HepG2 (cell line): ENCODE results near the gene CABLES1. TPM values are rescaled to one million over a fixed set of nuclear protein-coding genes. Genes with fewer than 3 reads are reported as not detected.

Experiments used
- CTCF ChIP-seq: sonication (generic); formaldehyde crosslinking; IDR thresholded peaks from 2 replicates; pipeline ENCODE4 v1.5.0; 2020; ENCODE audit warnings: mild to moderate bottlenecking, missing genetic modification reagents, moderate library complexity
- HMGXB4 ChIP-seq, 2 experiments: sonication (generic) in 1 of 2; formaldehyde crosslinking in 1 of 2; IDR thresholded peaks; 2 replicates each; pipeline versions ENCODE4 v1.4.0 to v1.6.1; 2018 to 2020; ENCODE audit warnings: missing genetic modification reagents in 2 of 2, borderline replicate concordance in 1 of 2, low read depth in 1 of 2, mild to moderate bottlenecking in 1 of 2, missing biosample characterization in 1 of 2
- KDM1A ChIP-seq: IDR thresholded peaks from 2 replicates; pipeline ENCODE4 v1.6.1; 2016; ENCODE audit warnings: missing compliant biosample characterization
- PRDM4 ChIP-seq: sonication (generic); formaldehyde crosslinking; IDR thresholded peaks from 2 replicates; pipeline ENCODE4 v1.9.0; 2021; ENCODE audit warnings: missing genetic modification reagents, borderline replicate concordance
- SKIL ChIP-seq: sonication (generic); formaldehyde crosslinking; IDR thresholded peaks from 2 replicates; pipeline ENCODE4 v1.8.0; 2022; ENCODE audit warnings: missing genetic modification reagents, mild to moderate bottlenecking, moderate library complexity, borderline replicate concordance
- SMAD9 ChIP-seq: sonication (generic); formaldehyde crosslinking; IDR thresholded peaks from 2 replicates; pipeline ENCODE4 v1.5.1; 2020; ENCODE audit warnings: mild to moderate bottlenecking, missing genetic modification reagents
- ZHX1 ChIP-seq: sonication (generic); formaldehyde crosslinking; IDR thresholded peaks from 2 replicates; pipeline ENCODE4 v1.8.1; 2022; ENCODE audit warnings: low read depth, mild to moderate bottlenecking, missing genetic modification reagents
- ZNF205 ChIP-seq: IDR thresholded peaks from 2 replicates; pipeline ENCODE4 v1.6.1; 2018; ENCODE audit warnings: missing biosample characterization, missing genetic modification reagents
- ZNF761 ChIP-seq: sonication (generic); formaldehyde crosslinking; conservative IDR thresholded peaks from 2 replicates; pipeline ENCODE4 v1.4.0; 2020; ENCODE audit warnings: mild to moderate bottlenecking, missing genetic modification reagents
- ZNF773 ChIP-seq: sonication (generic); formaldehyde crosslinking; IDR thresholded peaks from 2 replicates; pipeline ENCODE4 v1.4.0; 2020; ENCODE audit warnings: missing genetic modification reagents, borderline replicate concordance
- ZSCAN12 ChIP-seq: sonication (generic); formaldehyde crosslinking; IDR thresholded peaks from 2 replicates; pipeline ENCODE4 v1.9.0; 2021; ENCODE audit warnings: mild to moderate bottlenecking, missing genetic modification reagents
- polyA plus RNA-seq, 8 experiments: library from polyadenylated mRNA; depleted of rRNA in 3 of 8; stranded (reverse) in 7 of 8; unstranded in 1 of 8; fragments of >200 nt; fragmentation: Illumina TruSeq in 4 of 8; extraction: Trizol in 4 of 8; gene quantifications; 2 replicates each; pipeline versions ENCODE4 v1.2.1 to v1.2.3, GENCODE V29; 2011 to 2016; ENCODE audit warnings: low read depth in 4 of 8, missing spikeins in 1 of 8, mixed read lengths in 1 of 8; ENCODE audit not compliant: insufficient read depth in 1 of 8
- total RNA-seq, 5 experiments: library from RNA; depleted of rRNA; stranded (reverse); fragments of >200 nt; fragmentation: Illumina TruSeq; extraction: Trizol; gene quantifications; 2 replicates each; pipeline ENCODE4 v1.2.3, GENCODE V29; 2016; ENCODE audit warnings: low read depth in 1 of 5
- TF ChIP-seq, protein P1 (sequence below): IDR thresholded peaks from 2 replicates; pipeline ENCODE4 v1.6.1; 2018; ENCODE audit warnings: missing genetic modification reagents
- TF ChIP-seq, protein P2 (sequence below): IDR thresholded peaks from 2 replicates; pipeline ENCODE4 v1.6.1; 2016

CABLES1 gene
- total and polyA plus RNA-seq, 2 of the 13 experiments (the other 11 are each of a cell fraction or from before 2014, with no cell fraction given), result 14.7 to 25.8 TPM

DNA sequence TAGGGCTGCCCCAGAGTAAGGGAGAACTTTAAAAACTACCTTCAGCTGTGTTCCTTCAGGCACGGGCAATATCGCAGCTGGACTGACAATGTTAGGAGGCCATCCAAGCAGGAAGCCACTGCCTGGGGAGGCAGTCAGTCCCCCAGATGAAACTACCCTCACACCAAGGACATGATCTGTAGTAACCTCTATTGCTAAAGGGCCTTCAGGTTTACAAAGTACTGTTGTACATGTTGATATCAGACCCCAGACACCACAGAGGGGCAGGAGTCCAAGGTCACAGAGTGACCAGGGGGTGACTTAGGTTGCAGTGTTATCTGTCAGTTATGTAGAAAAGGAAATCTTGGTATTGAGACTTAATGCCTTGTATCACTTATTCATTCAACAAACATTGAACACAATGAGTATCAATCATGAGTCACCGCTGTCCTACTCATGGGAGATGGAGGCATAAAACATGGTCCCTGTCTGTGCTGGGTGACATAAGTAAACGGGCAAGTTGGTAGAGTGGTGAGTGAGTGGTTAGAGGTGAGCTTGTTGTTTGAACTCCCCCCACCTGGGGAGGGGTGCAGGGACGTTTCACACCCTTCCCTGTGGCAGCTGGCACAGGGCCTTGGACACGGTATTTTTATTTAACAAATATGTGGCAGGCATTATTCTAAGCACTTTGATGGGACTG lies 7.1 kb downstream of the CABLES1 start (continued):
- TF ChIP-seq HMGXB4 (CRISPR knock-in tag; IDR thresholded peaks at IDR 0.05; ENCODE audit: borderline replicate concordance in 1 of 2, low read depth in 1 of 2) (no peak), SMAD9 (CRISPR knock-in tag) (no peak), PRDM4 (CRISPR knock-in tag) (no peak), ZHX1 (CRISPR knock-in tag) (no peak), ZNF761 (CRISPR knock-in tag) (no peak), CTCF (no peak), ZSCAN12 (CRISPR knock-in tag) (no peak), ZNF205 (CRISPR knock-in tag) (peak; percentile 58; the same call in 1 of the 2 replicates), ZNF773 (CRISPR knock-in tag) (no peak), KDM1A (CRISPR knock-in tag) (0 out of 2 replicates have a peak, but pooled peaks have one; percentile 38), SKIL (CRISPR knock-in tag) (peak; percentile 74)
- TF ChIP-seq, protein P1, sequence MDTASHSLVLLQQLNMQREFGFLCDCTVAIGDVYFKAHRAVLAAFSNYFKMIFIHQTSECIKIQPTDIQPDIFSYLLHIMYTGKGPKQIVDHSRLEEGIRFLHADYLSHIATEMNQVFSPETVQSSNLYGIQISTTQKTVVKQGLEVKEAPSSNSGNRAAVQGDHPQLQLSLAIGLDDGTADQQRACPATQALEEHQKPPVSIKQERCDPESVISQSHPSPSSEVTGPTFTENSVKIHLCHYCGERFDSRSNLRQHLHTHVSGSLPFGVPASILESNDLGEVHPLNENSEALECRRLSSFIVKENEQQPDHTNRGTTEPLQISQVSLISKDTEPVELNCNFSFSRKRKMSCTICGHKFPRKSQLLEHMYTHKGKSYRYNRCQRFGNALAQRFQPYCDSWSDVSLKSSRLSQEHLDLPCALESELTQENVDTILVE (CRISPR knock-in tag), result no peak
- TF ChIP-seq, protein P2, sequence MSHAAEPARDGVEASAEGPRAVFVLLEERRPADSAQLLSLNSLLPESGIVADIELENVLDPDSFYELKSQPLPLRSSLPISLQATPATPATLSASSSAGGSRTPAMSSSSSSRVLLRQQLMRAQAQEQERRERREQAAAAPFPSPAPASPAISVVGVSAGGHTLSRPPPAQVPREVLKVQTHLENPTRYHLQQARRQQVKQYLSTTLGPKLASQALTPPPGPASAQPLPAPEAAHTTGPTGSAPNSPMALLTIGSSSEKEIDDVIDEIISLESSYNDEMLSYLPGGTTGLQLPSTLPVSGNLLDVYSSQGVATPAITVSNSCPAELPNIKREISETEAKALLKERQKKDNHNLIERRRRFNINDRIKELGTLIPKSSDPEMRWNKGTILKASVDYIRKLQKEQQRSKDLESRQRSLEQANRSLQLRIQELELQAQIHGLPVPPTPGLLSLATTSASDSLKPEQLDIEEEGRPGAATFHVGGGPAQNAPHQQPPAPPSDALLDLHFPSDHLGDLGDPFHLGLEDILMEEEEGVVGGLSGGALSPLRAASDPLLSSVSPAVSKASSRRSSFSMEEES (CRISPR knock-in tag), result 0 out of 2 replicates have a peak, but pooled peaks have one; percentile 48
